ENCODE results near the gene FUT7. TPM values are rescaled to one million over a fixed set of nuclear protein-coding genes. Genes with fewer than 3 reads are reported as not detected.

The FUT7 gene
- total RNA-seq, 4 donors from 2014 or later, result 0.19 to 3.6 (median 0.31) TPM; not detected in 1

DNA sequence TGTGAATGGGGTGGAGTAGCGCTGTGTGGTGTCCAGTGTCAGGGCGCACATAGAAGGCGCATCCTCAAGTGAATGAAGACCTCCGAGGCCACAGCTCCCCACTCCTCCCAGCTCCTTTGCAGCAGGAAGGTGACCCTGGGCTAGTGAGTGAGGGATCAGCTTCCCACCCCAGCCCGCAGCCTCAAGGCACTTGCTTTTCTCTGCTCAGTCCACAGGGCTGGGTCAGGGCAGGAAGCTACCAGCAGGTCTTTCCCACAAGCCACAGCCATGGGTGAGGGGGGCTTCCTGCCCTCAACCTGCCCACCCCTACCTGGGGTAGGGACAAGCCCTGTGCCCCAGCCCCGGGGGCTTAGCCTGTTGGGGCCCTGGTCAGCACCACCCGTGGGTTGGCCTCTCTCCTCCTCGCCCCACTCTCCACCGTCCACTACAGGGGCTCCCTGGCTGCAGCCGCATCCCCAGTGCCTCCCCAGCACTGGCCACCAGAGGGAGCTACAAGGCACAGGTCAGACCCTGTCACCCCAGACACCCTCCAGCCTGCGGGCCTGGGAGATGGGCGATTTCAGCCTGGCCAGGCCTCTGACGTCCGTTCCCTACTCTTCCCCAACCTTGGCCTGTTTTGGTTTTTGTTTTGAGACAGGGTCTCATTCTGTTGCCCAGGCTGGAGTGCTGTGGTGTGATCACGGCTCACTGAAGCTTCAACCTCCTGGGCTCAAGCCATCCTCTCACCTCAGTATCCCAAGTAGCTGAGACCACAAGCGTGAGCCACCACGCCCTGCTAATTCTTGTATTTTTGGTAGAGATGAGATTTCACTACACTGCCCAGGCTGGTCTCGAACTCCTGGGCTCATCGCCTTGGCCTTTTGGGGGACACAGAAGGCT is 2.6 kb downstream of the FUT7 start:
- TF ChIP-seq, protein P1, sequence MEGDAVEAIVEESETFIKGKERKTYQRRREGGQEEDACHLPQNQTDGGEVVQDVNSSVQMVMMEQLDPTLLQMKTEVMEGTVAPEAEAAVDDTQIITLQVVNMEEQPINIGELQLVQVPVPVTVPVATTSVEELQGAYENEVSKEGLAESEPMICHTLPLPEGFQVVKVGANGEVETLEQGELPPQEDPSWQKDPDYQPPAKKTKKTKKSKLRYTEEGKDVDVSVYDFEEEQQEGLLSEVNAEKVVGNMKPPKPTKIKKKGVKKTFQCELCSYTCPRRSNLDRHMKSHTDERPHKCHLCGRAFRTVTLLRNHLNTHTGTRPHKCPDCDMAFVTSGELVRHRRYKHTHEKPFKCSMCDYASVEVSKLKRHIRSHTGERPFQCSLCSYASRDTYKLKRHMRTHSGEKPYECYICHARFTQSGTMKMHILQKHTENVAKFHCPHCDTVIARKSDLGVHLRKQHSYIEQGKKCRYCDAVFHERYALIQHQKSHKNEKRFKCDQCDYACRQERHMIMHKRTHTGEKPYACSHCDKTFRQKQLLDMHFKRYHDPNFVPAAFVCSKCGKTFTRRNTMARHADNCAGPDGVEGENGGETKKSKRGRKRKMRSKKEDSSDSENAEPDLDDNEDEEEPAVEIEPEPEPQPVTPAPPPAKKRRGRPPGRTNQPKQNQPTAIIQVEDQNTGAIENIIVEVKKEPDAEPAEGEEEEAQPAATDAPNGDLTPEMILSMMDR (IDR thresholded peaks at IDR 0.05), result peak in 1 of 3 donors; percentile 61
- ATAC-seq (ENCODE audit: low FRiP score), result peak; percentile 74
- DNase-seq (ENCODE audit: low spot score), result peak; percentile 74

DNA sequence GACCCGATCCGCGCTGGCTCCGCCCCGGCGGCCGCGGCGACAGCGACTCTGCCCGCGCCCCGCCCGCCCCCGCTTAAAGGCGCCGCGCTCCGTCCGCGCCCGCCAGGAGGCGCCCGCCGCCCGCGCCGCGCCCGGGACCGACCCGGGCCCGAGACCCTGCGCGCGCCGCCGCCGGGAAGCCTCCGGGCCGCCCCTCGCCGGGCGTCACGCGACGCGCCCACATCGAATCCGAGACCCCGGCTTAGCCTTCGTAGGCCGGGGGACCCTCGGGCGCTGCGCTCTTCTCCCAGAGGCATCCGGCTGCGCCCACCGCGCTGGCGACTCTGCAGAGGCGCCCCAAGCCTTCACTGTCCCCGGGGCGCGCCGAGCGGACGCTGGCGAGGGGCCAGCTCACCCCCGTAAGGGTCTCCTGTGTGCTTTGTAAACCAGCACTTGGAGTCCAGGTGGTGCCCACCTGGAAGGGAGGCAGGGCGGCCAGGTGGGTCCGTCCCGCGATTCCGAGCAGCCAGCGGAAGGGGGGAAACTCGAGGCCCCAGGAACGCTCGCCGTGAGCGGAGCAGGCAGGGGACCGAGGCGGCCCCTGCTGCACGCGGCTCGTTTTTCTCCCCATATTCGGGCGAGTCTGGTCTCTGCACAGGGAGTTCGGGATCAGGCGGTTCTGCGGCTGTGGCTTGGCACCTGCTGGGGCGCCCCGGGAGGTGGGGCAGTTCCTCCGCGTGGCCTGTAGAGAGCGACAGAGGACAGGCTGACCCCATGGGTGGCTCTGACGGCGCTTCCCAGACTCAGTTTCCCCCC is 3.4 kb downstream of the FUT7 start:
- DNase-seq (ENCODE audit: low spot score) (no peak), ATAC-seq (ENCODE audit: low FRiP score) (peak; percentile 17)
- TF ChIP-seq, protein P1 (IDR thresholded peaks at IDR 0.05), result no peak

DNA sequence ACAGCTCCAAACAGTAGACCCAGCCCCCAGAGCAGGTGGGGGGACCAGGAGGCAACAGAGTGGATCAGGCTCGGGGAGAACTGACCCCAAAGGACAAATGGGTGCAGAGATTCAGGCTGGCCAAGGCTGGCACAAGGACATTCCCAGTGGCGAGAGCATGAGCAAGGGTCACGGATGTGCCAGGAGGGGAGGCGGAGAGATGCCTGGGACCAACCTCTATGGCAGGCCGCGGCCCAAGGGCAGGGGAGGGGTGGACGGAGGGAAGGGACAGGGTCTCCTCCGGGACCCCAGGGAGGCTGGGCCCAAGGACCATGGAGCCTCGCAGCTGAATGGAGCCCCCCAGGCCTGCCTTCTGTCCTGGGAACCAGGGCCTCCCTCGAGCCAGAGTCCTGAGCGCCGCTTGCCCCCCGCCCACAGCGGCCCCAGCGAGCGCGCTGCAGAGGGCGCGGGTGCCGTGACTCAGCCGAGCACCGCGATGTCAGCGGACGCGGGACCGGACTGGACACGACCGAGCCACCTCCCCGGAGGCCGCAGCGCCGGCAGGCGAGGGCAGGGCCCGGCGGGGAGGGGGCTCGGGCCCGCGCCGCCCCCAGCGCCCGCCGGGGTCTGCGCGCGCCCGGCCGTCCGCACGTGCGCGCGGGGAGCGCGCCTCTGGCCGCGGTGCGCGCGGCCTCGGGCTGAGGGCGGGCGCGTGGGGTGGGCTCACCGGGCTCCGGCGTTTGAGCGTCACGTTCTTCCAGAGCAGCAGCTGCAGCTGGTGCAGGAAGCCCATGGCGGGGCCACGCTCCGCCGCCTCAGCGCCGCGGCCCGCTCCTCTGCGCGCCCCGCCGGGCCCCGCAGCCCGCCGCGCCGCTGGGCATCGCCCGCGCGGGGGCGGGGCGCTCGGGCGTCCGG is 4.3 kb downstream of the FUT7 start, which contains the start of gene ABCA2:
Gene ABCA2, minus strand, starts transcription at position 869 of the 894 bp plus-strand sequence. Its CDS starts 97 bp downstream, at position 772.
- ATAC-seq (ENCODE audit: low FRiP score) (peak; percentile 28), DNase-seq (ENCODE audit: low spot score) (no peak)
- TF ChIP-seq, protein P1 (IDR thresholded peaks at IDR 0.05), result no peak

DNA sequence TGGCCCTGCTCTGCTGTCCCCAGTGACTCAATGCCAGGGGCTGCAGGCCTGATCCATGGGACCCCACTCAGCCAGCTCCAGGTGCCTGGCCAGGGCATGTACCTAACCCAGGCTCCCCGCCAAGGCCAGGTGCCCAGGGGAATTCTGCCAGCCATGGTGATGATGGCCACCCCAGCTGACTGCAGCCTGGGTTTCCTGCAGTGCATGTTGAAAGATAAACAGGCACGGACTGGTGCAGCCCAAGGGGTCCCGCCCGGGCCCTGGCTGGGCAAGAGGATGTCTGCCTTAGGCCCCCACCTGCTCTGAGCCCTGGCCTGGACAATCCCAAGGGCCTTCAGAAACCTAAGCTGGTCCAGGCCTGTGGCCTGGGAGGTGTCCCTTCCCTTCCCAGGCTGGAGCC is 5.1 kb downstream of the FUT7 start:
- no peak for DNase-seq (ENCODE audit: low spot score)
- TF ChIP-seq, protein P1 (IDR thresholded peaks at IDR 0.05), result no peak
- no peak for ATAC-seq (ENCODE audit: low FRiP score)

DNA sequence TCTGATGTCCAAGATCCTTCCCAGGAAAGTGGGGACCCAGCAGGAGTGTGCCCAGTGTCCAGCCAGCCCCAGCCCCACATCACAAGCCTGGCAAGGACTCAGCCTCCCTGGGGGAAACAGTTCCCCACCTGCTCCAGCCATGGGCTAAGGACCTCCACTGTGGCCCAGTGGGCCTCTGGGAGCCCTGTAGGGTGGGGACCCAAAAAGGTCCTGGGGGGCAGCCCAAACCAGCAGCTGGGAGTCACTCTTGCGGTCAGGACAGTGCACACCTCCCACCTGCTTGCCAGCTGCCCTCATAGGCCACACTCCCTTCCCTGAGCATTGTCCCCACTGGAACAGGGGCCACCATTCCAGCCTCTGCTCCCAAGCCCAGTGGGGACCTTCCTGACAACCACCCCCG is 5.5 kb downstream of the FUT7 start:
- DNase-seq (ENCODE audit: low spot score), result no peak
- TF ChIP-seq, protein P1 (IDR thresholded peaks at IDR 0.05), result no peak
- ATAC-seq (ENCODE audit: low FRiP score), result no peak

DNA sequence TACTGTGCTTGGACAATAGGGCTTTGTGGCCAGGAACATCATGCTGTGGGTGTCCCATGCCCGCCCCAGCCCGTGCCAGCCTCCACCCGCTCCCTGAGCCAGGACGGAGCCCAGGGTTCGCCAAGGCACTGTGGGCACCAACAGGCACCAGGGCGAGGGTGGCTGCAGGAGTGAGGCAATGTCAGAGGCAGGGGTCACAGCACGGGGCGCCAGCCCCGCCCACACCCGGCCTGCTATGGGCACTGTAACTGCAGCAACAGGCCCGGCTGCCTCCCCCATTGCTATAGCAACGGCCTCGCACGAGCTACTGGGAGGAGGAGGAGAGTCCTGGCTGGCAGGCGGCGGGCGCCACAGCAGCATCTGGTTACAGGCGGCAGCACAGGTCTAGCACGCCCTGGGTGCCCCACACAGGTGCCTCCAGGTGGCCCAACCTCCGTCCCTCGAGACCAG is 6.3 kb downstream of the FUT7 start:
- DNase-seq (ENCODE audit: low spot score), result no peak
- ATAC-seq (ENCODE audit: low FRiP score), result no peak
- TF ChIP-seq, protein P1 (IDR thresholded peaks at IDR 0.05), result no peak
